HG03342 (cell line): Measurements from ENCODE around the gene OR52E5.

Experiments
- ATAC-seq: cut with Tn5 transposase; IDR thresholded peaks from one replicate; pipeline ENCODE4 v1.9.1; 2021; ENCODE audit warnings: mild to moderate bottlenecking, moderate library complexity; ENCODE audit not compliant: unreplicated experiment

OR52E5 gene

GRCh38 chr11:5892908-5893307 is at the start of gene OR52E5:
Gene OR52E5 (plus strand): TSS chr11:5893208. CDS start chr11:5900777, 7,569 bp downstream.
- no peak for ATAC-seq

GRCh38 chr11:5846701-5847100 is 46.3 kb upstream of the OR52E5 start:
- no peak for ATAC-seq

GRCh38 chr11:5847711-5848110 is 45.3 kb upstream of the OR52E5 start:
- ATAC-seq = no peak

GRCh38 chr11:5851002-5851401 is 42.0 kb upstream of the OR52E5 start:
- no peak for ATAC-seq

- no peak for ATAC-seq
Observed at GRCh38 chr11:5857590-5857989, 35.4 kb upstream of the OR52E5 start, which contains the start of gene OR52E8. Gene OR52E8 (minus strand): TSS chr11:5857690. CDS start chr11:5857690, 0 bp downstream.

- no peak for ATAC-seq
Observed at GRCh38 chr11:5865826-5866225, 27.2 kb upstream of the OR52E5 start.

GRCh38 chr11:5878564-5878963 is 14.4 kb upstream of the OR52E5 start:
- no peak for ATAC-seq

- no peak for ATAC-seq
Observed at GRCh38 chr11:5880329-5880728, 12.7 kb upstream of the OR52E5 start, which contains the start of gene OR52E4. Gene OR52E4 (plus strand): TSS chr11:5880629. CDS start chr11:5884293, 3,664 bp downstream.

GRCh38 chr11:5881756-5882155 is 11.3 kb upstream of the OR52E5 start:
- no peak for ATAC-seq

GRCh38 chr11:5887172-5887571 is 5.8 kb upstream of the OR52E5 start:
- ATAC-seq = no peak

- ATAC-seq = no peak
Observed at GRCh38 chr11:5887661-5888060, 5.3 kb upstream of the OR52E5 start.

GRCh38 chr11:5891216-5891800 is 1.7 kb upstream of the OR52E5 start:
- ATAC-seq = no peak

GRCh38 chr11:5899534-5899933 is 6.5 kb downstream of the OR52E5 start:
- no peak for ATAC-seq

GRCh38 chr11:5910540-5910939 is 17.5 kb downstream of the OR52E5 start:
- no peak for ATAC-seq

- peak; percentile 80 for ATAC-seq
Observed at GRCh38 chr11:5922749-5923426, 29.9 kb downstream of the OR52E5 start.

GRCh38 chr11:5923427-5923776 is 30.4 kb downstream of the OR52E5 start:
- ATAC-seq = peak; percentile 42

- no peak for ATAC-seq
Observed at GRCh38 chr11:5923794-5924193, 30.8 kb downstream of the OR52E5 start.

GRCh38 chr11:5928271-5928670 is 35.3 kb downstream of the OR52E5 start:
- ATAC-seq = no peak

GRCh38 chr11:5928811-5929210 is 35.8 kb downstream of the OR52E5 start:
- no peak for ATAC-seq

GRCh38 chr11:5929571-5930368 is 36.8 kb downstream of the OR52E5 start:
- no peak for ATAC-seq

GRCh38 chr11:5930614-5931013 is 37.6 kb downstream of the OR52E5 start:
- ATAC-seq = no peak

GRCh38 chr11:5931061-5931460 is 38.1 kb downstream of the OR52E5 start:
- ATAC-seq = no peak
